ENCODE results near the gene ZNF862.
"Not testable (repeated sequence)": the region's sequence is repeated elsewhere in the genome, so short reads cannot be mapped to it uniquely, and the experiment has no call there.

DNA sequence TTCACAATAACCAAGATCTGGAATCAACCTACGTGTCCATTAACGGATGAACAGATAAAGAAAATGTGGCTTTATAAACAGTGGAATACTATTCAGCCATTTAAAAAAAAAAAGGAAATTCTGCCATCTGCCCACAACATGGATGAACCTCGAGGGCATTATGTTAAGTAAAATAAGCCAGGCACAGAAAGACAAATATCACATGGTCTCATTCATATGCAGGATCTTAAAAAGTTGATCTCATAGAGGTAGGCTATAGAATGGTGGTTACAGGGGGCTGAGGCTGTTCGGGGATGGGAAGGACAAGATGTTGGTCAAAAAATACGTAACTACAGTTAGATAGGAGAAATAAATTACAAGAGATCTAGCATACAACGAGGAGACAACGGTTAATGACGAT is 56.8 kb downstream of the ZNF862 start:
- TF ChIP-seq, protein P1, sequence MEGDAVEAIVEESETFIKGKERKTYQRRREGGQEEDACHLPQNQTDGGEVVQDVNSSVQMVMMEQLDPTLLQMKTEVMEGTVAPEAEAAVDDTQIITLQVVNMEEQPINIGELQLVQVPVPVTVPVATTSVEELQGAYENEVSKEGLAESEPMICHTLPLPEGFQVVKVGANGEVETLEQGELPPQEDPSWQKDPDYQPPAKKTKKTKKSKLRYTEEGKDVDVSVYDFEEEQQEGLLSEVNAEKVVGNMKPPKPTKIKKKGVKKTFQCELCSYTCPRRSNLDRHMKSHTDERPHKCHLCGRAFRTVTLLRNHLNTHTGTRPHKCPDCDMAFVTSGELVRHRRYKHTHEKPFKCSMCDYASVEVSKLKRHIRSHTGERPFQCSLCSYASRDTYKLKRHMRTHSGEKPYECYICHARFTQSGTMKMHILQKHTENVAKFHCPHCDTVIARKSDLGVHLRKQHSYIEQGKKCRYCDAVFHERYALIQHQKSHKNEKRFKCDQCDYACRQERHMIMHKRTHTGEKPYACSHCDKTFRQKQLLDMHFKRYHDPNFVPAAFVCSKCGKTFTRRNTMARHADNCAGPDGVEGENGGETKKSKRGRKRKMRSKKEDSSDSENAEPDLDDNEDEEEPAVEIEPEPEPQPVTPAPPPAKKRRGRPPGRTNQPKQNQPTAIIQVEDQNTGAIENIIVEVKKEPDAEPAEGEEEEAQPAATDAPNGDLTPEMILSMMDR (IDR thresholded peaks at IDR 0.05): not testable (repeated sequence)
- not testable (repeated sequence) for TF ChIP-seq POLR2A, POLR2AphosphoS5, EP300 (IDR thresholded peaks at IDR 0.05)

Measured in stomach (tissue), 4 donors.